ENCODE results near the gene TLX2. TPM values are rescaled to one million over a fixed set of nuclear protein-coding genes. Genes with fewer than 3 reads are reported as not detected.

Gene TLX2
- total and polyA plus RNA-seq, 2 donors (not counting 3 experiments of a cell fraction or from before 2014, with no cell fraction given) = not detected

DNA sequence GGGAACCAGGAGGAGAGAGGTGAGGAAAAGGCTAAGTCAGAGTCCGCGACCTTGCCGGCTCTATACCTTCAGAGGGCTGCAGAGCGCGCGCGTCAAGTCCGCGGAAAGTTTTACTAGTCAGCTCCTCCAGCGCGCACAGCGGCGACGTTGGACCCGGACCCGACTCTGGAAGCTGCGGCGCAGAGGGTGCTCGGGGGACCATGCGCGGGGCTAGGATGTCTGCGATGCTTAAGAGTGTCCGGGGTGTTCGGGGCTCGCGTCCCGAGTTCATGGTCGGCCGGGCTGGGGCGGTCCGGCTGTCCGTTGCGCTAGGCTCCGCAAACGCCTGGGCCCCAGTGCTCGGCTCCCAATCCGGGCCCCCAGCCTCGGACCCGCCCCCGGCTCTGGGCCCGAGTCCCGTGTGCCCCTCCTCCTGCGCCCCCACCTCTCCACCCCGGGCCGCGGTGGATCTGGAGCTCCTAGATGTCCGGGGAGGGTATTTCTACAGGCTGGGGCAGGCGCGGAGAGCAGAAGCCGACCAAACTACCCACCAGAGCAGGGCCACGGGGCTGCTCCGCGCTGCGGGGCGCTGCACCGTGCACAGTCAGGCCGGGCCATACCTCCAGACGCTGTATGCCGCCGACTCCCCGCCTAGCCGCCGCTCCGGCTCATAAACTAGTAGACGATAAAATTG, 14.8 kb upstream of the TLX2 start, which contains the start of gene LBX2:
Gene LBX2 (minus strand): TSS at position 337 of the 673 bp plus-strand sequence. CDS start 66 bp downstream, at position 271.
- Histone ChIP-seq H3K4me3 (replicated peaks in 1 of 3; ENCODE audit: insufficient read depth in 1 of 3, low read depth in 1 of 3, low read length in 3 of 3) (peak within 1 kb of the TSS in 2 of 3 experiments; percentile 19 to 25), H3K9me1 (replicated peaks; ENCODE audit: control insufficient read depth, extremely low read depth, insufficient read depth, low read length) (no peaks in the 10 kb centered on the region), H3K4me2 (ENCODE audit: insufficient read depth, low read length) (peak within 1 kb of the TSS; percentile 50), H3K27me3 (ENCODE audit: control insufficient read depth in 2 of 2, insufficient read depth in 2 of 2, low read length in 2 of 2) (peaks cover 23 to 40% of the 10 kb centered on the region in 2 experiments), H3K79me2 (ENCODE audit: control insufficient read depth, insufficient read depth, low read length) (no peaks in the 10 kb centered on the region), H2AFZ (ENCODE audit: low read depth, low read length) (peak within 1 kb of the TSS; percentile 11), H3K27ac (ENCODE audit: insufficient read depth, low read depth, low read length) (no peak within 1 kb of the TSS), H3K9me3 (replicated peaks; ENCODE audit: control insufficient read depth, insufficient read depth, low read length) (no peaks in the 10 kb centered on the region), H4K20me1 (replicated peaks; ENCODE audit: control insufficient read depth, extremely low read depth, insufficient read depth, low read length) (no peaks in the 10 kb centered on the region), H3K36me3 (ENCODE audit: control insufficient read depth in 2 of 2, extremely low read depth in 1 of 2, insufficient read depth in 2 of 2, low read length in 2 of 2) (no peaks in the 10 kb centered on the region), H3K9ac (replicated peaks; ENCODE audit: extremely low read depth, insufficient read depth, low read length) (no peak within 1 kb of the TSS), H3K4me1 (ENCODE audit: control insufficient read depth, extremely low read depth, insufficient read depth, low read length) (peaks cover 32% of the 10 kb centered on the region)
- dilution Hi-C loops (cut with MboI; ENCODE audit: extremely low pct_ligation_motif_present, low sequenced_read_pairs) = no loop called here
- FAIRE-seq = no peak
- BruUV-seq (replicated peaks) = no TSS peak
- ChIA-PET CTCF (interaction anchor here (0.7 to 1.5 kb wide), 6 partner anchors 8 to 87 kb away, joined by 3 to 4 read pairs (median 3); partner anchors contain the start of genes INO80B and WBP1), POLR2A (interaction anchor here (1.1 kb wide), 1 partner anchor 30 kb away, joined by 3 read pairs; the partner anchor contains the start of gene AUP1)
- peak; percentile 81 for TF ChIP-seq EZH2 (IDR thresholded peaks at IDR 0.05; ENCODE audit: borderline replicate concordance, low read depth, low read length, severe bottlenecking)
- TF ChIP-seq GATA2 (IDR thresholded peaks at IDR 0.05; ENCODE audit: insufficient read depth, insufficient read length, low read depth, low read length) = no peak
- no peak for DNase-seq (ENCODE audit: low read depth, low spot score)
- intact Hi-C loops (cut with micrococcal nuclease) = loop anchor here (5.0 kb wide), 1 partner anchor 33 kb away; no protein-coding TSS in a partner anchor

DNA sequence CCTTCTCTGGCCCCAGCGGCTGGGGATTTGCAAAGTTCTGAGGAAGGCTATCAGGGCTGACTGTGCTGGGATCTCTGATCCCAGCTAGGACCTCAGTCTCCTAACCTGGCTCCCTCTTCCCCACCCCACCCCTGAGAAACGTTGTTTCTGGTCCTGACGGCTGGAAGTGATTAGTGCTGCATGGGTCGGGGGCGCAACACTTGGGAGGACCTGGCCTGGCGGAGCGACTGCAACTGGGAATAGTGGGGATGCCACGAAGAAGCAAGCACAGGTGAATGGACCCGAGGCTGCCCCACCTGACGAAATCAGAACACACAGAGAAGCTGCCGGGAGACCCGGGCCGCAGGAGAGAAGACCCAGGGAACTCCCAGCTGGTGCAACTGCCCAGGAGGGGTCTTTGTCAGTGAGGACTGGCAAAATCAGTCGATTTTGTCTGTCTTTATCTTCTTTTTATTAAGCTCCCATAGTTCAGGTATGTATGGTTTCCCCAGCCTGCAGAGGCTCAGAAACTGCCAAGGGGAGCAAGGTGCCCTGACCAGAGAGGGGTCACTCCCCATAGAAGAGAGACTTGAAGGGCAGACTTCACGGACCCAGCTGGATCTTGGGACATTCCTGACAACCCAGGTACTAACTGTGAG, 14.2 kb upstream of the TLX2 start:
- Histone ChIP-seq H3K27me3 (ENCODE audit: control insufficient read depth in 2 of 2, insufficient read depth in 2 of 2, low read length in 2 of 2) (peaks cover 23 to 40% of the 10 kb centered on the region in 2 experiments), H3K4me2 (ENCODE audit: insufficient read depth, low read length) (no peak overlapping the region), H3K4me3 (replicated peaks in 1 of 3; ENCODE audit: insufficient read depth in 1 of 3, low read depth in 1 of 3, low read length in 3 of 3) (no peak overlapping the region), H3K9me1 (replicated peaks; ENCODE audit: control insufficient read depth, extremely low read depth, insufficient read depth, low read length) (no peaks in the 10 kb centered on the region), H3K9me3 (replicated peaks; ENCODE audit: control insufficient read depth, insufficient read depth, low read length) (no peaks in the 10 kb centered on the region), H4K20me1 (replicated peaks; ENCODE audit: control insufficient read depth, extremely low read depth, insufficient read depth, low read length) (no peaks in the 10 kb centered on the region), H3K4me1 (ENCODE audit: control insufficient read depth, extremely low read depth, insufficient read depth, low read length) (peaks cover 32% of the 10 kb centered on the region), H3K79me2 (ENCODE audit: control insufficient read depth, insufficient read depth, low read length) (no peaks in the 10 kb centered on the region), H3K9ac (replicated peaks; ENCODE audit: extremely low read depth, insufficient read depth, low read length) (no peak overlapping the region), H3K36me3 (ENCODE audit: control insufficient read depth in 2 of 2, extremely low read depth in 1 of 2, insufficient read depth in 2 of 2, low read length in 2 of 2) (no peaks in the 10 kb centered on the region), H3K27ac (ENCODE audit: insufficient read depth, low read depth, low read length) (no peak overlapping the region), H2AFZ (ENCODE audit: low read depth, low read length) (no peak overlapping the region)
- intact Hi-C loops (cut with micrococcal nuclease) = loop anchor here (5.0 kb wide), 2 partner anchors 32 to 152 kb away; partner anchors contain the start of gene SEMA4F
- no peak for FAIRE-seq
- TF ChIP-seq GATA2 (IDR thresholded peaks at IDR 0.05; ENCODE audit: insufficient read depth, insufficient read length, low read depth, low read length) (no peak), EZH2 (IDR thresholded peaks at IDR 0.05; ENCODE audit: borderline replicate concordance, low read depth, low read length, severe bottlenecking) (no peak), FOS (IDR thresholded peaks at IDR 0.05; ENCODE audit: borderline replicate concordance, insufficient read depth, low read length) (no peak), MYC (IDR thresholded peaks at IDR 0.05; ENCODE audit: low read depth, low read length) (no peak), JUN (IDR thresholded peaks at IDR 0.05; ENCODE audit: borderline replicate concordance, insufficient read depth, insufficient read length, low read depth) (no peak), POLR2A (IDR thresholded peaks at IDR 0.05; ENCODE audit: low read depth, low read length) (no peak), POLR2AphosphoS5 (IDR thresholded peaks at IDR 0.05; ENCODE audit: insufficient read depth, low read depth, low read length) (no peak)
- TF ChIP-seq, protein P1, sequence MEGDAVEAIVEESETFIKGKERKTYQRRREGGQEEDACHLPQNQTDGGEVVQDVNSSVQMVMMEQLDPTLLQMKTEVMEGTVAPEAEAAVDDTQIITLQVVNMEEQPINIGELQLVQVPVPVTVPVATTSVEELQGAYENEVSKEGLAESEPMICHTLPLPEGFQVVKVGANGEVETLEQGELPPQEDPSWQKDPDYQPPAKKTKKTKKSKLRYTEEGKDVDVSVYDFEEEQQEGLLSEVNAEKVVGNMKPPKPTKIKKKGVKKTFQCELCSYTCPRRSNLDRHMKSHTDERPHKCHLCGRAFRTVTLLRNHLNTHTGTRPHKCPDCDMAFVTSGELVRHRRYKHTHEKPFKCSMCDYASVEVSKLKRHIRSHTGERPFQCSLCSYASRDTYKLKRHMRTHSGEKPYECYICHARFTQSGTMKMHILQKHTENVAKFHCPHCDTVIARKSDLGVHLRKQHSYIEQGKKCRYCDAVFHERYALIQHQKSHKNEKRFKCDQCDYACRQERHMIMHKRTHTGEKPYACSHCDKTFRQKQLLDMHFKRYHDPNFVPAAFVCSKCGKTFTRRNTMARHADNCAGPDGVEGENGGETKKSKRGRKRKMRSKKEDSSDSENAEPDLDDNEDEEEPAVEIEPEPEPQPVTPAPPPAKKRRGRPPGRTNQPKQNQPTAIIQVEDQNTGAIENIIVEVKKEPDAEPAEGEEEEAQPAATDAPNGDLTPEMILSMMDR (IDR thresholded peaks at IDR 0.05; ENCODE audit: extremely low read depth in 1 of 2, insufficient read depth in 1 of 2, low read depth in 1 of 2, low read length in 2 of 2) = no peak
- TF ChIP-seq, protein P2, sequence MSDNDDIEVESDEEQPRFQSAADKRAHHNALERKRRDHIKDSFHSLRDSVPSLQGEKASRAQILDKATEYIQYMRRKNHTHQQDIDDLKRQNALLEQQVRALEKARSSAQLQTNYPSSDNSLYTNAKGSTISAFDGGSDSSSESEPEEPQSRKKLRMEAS (IDR thresholded peaks at IDR 0.05; ENCODE audit: insufficient read depth, insufficient read length) = no peak
- CTCF ChIA-PET = interaction anchor here (1.0 to 1.6 kb wide), 6 partner anchors 9 to 88 kb away, joined by 3 to 7 read pairs (median 4); partner anchors contain the start of genes CCDC142, INO80B and TTC31
- POLR2A ChIA-PET = interaction anchor here (1.1 kb wide), 1 partner anchor 29 kb away, joined by 3 read pairs; the partner anchor contains the start of gene AUP1
- no peak for DNase-seq (ENCODE audit: low read depth, low spot score)
- dilution Hi-C loops (cut with MboI; ENCODE audit: extremely low pct_ligation_motif_present, low sequenced_read_pairs) = no loop called here
- BruUV-seq (replicated peaks) = no TSS peak
